GM13977 (cell line): ENCODE results near the gene MTHFD2L.
"Not testable (repeated sequence)": the region's sequence is repeated elsewhere in the genome, so short reads cannot be mapped to it uniquely, and the experiment has no call there.

Experiments
- DNase-seq: peaks from one replicate; pipeline ENCODE4 v3.0.0; 2012; ENCODE audit warnings: low spot score
- in situ Hi-C: fragments of 300-500 bp; cut with MboI; formaldehyde crosslinking; loops from one replicate; pipeline ENCODE4 v1.12.0; 2022; ENCODE audit warnings: low sequenced_read_pairs, low pct_unique_long_range_greater_than_20kb, mixed read lengths, inconsistent platforms; ENCODE audit not compliant: unreplicated experiment
- TF ChIP-seq, protein P1 (sequence below): IDR thresholded peaks from 2 replicates; pipeline ENCODE4 v1.5.1; 2012; ENCODE audit warnings: mild to moderate bottlenecking, control low read depth; ENCODE audit not compliant: insufficient read depth; ENCODE audit errors: extremely low read depth, missing control alignments

The MTHFD2L gene

DNA sequence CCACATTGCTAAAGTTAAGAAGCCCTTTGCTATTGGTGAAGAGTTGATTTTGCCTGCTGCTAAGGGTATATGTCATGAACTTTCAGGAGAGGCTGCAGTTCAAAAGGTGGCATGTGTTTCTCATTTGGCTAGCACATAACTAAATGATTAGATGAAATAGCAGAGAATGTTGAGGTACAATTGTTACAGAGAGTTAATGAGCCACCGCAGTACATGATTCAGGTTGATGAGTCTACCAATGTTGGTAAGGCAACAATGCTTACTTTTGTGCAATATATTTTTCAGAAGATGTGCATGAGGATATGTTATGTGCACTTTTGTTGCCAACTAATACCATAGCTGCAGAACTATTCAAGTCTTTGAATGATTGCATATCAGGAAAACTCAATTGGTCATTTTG, 37.8 kb upstream of the MTHFD2L start:
- DNase-seq: no peak
- TF ChIP-seq, protein P1, sequence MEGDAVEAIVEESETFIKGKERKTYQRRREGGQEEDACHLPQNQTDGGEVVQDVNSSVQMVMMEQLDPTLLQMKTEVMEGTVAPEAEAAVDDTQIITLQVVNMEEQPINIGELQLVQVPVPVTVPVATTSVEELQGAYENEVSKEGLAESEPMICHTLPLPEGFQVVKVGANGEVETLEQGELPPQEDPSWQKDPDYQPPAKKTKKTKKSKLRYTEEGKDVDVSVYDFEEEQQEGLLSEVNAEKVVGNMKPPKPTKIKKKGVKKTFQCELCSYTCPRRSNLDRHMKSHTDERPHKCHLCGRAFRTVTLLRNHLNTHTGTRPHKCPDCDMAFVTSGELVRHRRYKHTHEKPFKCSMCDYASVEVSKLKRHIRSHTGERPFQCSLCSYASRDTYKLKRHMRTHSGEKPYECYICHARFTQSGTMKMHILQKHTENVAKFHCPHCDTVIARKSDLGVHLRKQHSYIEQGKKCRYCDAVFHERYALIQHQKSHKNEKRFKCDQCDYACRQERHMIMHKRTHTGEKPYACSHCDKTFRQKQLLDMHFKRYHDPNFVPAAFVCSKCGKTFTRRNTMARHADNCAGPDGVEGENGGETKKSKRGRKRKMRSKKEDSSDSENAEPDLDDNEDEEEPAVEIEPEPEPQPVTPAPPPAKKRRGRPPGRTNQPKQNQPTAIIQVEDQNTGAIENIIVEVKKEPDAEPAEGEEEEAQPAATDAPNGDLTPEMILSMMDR: no peak
- in situ Hi-C loops: no loop called here

DNA sequence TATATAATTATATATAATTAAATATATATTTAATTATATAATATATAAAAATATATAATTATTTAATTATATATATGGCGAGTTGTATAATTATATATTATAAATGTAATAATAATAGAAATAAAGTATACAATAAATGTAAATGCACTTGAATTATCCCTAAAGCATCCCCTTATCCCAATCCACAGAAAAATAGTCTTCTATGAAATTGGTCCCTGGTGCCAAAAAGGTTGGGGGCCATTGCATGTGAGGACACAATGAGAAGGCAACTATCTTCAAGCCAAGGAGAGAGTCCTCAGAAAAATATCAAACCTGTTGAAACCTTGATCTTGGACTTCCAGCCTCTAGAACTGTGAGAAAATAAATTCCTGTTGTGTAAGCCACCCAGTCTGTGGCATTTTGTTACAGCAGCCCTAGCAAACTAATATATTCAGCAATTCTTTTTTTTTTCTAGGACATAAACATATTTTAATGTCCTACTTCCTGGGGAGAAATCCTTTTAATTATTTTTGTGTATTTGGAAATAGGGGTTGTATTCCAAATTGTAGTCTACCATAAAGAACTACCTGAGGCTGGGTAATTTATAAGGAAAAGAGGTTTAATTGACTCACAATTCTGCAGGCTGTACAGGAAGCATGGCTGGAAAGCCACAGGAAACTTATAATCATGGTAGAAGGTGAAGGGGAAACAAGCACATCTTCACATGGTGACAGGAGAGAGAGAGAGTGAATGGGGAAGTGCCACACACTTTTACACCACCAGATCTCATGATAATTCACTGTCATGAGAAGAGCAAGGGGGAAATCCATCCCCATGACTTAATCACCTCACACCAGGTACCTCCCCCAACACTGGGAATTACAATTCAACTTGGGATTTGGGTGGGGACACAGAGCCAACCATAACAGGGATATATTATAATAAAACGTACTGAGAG, 36.0 kb upstream of the MTHFD2L start:
- no peak for DNase-seq
- TF ChIP-seq, protein P1: no peak
- in situ Hi-C loops: no loop called here

DNA sequence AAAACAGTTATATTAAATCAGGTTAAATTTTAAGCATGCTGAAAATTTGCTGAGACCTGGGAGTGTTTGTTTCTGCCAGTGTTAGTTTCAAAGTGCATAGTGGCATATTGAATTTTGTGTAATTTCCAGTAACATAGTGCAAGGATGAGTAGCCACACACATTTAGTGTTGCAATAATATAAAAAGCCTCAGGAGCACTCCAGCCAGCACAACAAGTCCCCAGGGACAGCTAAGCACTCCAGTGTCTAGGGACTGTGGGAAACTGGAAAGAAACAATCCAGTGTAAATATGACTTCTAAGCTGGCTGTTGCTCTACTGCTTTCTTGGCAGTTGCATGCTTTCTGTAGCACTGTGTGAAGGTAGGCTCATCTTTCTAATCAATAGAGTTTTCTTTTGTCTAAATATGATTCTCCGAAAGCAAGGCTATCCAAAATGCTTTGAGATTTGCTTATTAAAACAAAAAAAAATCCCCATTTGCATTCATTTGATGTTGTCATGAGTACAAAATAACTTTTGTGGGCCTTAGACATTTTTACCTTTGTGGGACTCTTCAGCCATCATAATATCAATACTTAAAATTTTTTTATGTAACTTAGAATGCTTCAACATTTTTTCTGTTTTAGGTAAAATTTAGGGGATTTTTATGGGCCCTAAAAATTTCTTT, 34.7 kb upstream of the MTHFD2L start:
- TF ChIP-seq, protein P1: no peak
- in situ Hi-C loops: no loop called here
- no peak for DNase-seq

DNA sequence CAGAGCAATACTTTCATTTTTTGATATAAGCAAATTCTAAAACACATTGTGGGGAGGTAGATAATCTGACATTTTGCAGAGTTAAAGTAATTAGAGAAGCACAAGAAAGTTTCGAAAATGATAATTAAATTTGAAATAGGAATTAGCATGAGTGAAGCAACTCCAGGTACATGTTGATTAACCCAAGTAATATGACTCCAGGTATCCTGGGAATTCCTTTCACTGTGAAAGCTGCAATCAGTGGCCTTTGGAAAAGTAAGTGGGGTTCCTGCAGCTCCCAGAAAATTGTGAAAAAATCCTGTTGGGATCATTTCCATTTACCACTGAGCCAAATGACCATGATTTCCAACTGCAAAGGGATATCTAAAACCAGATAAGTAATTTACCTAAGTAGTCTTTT, 32.9 kb upstream of the MTHFD2L start:
- TF ChIP-seq, protein P1: no peak
- DNase-seq: no peak
- in situ Hi-C loops: loop anchor here (25.0 kb wide), 1 partner anchor 463 kb away; no protein-coding TSS in a partner anchor

- in situ Hi-C loops: loop anchor here (25.0 kb wide), 1 partner anchor 465 kb away; no protein-coding TSS in a partner anchor
- DNase-seq: no peak
Observed at GRCh38 chr4:74127745-74128144, 30.2 kb upstream of the MTHFD2L start.

GRCh38 chr4:74130843-74131242, 27.1 kb upstream of the MTHFD2L start:
- in situ Hi-C loops: loop anchor here (25.0 kb wide), 1 partner anchor 469 kb away; no protein-coding TSS in a partner anchor
- DNase-seq: not testable (repeated sequence)

More at GRCh38 chr4:74127745-74128144, 30.2 kb upstream of the MTHFD2L start:
- TF ChIP-seq, protein P1: no peak

- DNase-seq: not testable (repeated sequence)
- in situ Hi-C loops: loop anchor here (25.0 kb wide), 1 partner anchor 470 kb away; no protein-coding TSS in a partner anchor
Observed at GRCh38 chr4:74132188-74132587, 25.7 kb upstream of the MTHFD2L start.
